Esophagus muscularis mucosa (tissue), 4 donors: ENCODE results near the gene PEX11B.

Experiments used
- CTCF ChIP-seq, 3 experiments: fragments of 200-600 bp in 2 of 3; fragments of 450-650 bp in 1 of 3; sonication (generic) in 2 of 3; IDR thresholded peaks; one replicate each; pipeline ENCODE4 v1.5.1; 2017 to 2019; ENCODE audit warnings: antibody characterized with exemption in 3 of 3, mild to moderate bottlenecking in 2 of 3, moderate library complexity in 1 of 3
- EP300 ChIP-seq: sonication (generic); formaldehyde crosslinking; IDR thresholded peaks from one replicate; pipeline ENCODE4 v1.6.1; 2017; ENCODE audit warnings: antibody characterized with exemption
- POLR2A ChIP-seq: fragments of 450-650 bp; IDR thresholded peaks from one replicate; pipeline ENCODE4 v1.6.1; 2017; ENCODE audit warnings: antibody characterized with exemption, moderate library complexity, mild to moderate bottlenecking, low read depth
- POLR2AphosphoS5 ChIP-seq, 2 donors: sonication (generic); formaldehyde crosslinking; IDR thresholded peaks; one replicate each; pipeline ENCODE4 v1.6.1; 2017; ENCODE audit warnings: antibody characterized with exemption in 2 of 2

GRCh38 chr1:145889722-145890121 is 28.8 kb downstream of the PEX11B start:
- TF ChIP-seq EP300: no peak
- no peak for TF ChIP-seq CTCF (IDR thresholded peaks at IDR 0.05)
- no peak for TF ChIP-seq POLR2AphosphoS5 (IDR thresholded peaks at IDR 0.05)
- TF ChIP-seq POLR2A: no peak
